GM21528 (cell line): ENCODE measurements around the gene ADGRV1.

ENCODE experiments used
- ATAC-seq: cut with Tn5 transposase; IDR thresholded peaks from one replicate; pipeline ENCODE4 v1.9.1; 2021; ENCODE audit warnings: mild to moderate bottlenecking, moderate library complexity; ENCODE audit not compliant: unreplicated experiment, low FRiP score

The ADGRV1 gene

GRCh38 chr5:91121347-91121993 lies 562.9 kb downstream of the ADGRV1 start:
- no peak for ATAC-seq

DNA sequence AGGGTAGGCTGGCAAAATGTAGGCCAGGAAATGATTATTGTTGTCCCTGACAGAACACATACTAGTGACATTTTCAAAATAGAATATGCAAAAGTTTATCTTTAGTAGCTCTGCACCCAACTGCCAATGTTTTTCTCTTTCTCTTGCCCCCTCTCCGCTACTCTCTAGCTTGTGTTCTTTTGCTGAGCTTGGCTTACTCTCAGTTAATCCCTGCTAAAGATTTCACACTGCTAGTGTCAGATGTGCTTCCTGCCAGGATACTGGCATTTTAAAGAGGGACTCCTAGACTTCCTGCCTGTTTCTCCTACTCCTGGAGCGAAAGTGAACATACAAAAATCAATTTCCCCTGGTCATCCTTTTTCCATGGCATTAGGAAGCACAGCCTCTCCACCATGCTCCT lies 564.1 kb downstream of the ADGRV1 start:
- no peak for ATAC-seq

GRCh38 chr5:91123291-91123690 lies 564.7 kb downstream of the ADGRV1 start:
- no peak for ATAC-seq

DNA sequence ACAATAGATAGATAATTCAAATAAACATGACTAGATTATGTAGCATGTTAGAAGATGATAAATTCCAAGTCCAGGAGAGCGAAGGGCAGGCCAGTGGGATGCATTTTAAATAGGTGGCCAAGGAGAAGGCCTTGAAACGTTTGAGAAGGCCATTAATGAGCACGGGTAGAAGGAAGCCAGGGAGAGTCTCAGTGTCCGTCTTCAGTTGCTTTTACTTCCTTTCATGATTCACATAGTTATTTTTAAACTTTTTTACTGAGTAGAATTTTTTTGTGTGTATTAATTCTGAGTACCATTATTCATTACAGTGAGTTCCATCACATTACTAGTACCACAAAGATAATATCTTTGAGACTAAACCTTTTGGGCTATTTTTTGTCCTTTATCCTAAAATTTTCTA lies 565.3 kb downstream of the ADGRV1 start:
- ATAC-seq, result no peak

DNA sequence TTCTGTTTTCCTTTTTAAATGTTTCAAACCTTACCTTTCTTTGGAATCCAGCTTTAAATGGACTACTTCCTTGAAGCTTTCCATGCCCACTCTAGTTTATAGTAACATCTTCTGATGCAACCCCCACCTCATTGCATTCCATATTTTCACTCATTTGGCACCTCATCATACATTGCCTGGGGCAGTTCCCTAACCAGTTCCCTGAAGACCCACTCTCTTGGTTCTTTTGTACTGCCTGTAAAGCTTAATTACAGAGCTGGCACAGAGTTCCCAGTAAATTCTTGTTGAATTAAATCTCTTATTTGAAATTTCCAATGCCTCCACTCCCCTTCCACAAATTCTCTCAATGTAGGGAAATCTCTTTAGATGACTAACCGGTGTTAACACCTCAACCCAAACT lies 567.3 kb downstream of the ADGRV1 start:
- ATAC-seq, result no peak

GRCh38 chr5:91126448-91126847 lies 567.9 kb downstream of the ADGRV1 start:
- no peak for ATAC-seq

DNA sequence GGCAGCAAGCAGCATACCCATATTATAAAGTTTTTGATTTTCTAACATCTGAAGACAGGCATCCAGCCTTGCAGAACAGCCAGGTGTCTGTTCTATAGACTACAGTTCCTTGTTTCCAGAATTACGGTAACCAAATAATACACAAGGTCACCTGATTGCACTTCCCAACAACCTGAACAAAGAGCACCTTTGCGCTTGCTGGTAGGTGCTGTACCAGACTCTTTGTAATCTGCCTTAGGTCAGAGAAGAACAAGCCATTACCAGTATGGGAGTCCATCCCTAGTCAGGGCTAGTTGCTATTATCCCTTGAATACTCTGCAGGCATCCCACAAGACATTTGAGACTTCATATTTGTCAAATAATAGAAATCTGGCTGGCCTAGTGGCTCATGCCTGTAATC lies 568.3 kb downstream of the ADGRV1 start:
- no peak for ATAC-seq

DNA sequence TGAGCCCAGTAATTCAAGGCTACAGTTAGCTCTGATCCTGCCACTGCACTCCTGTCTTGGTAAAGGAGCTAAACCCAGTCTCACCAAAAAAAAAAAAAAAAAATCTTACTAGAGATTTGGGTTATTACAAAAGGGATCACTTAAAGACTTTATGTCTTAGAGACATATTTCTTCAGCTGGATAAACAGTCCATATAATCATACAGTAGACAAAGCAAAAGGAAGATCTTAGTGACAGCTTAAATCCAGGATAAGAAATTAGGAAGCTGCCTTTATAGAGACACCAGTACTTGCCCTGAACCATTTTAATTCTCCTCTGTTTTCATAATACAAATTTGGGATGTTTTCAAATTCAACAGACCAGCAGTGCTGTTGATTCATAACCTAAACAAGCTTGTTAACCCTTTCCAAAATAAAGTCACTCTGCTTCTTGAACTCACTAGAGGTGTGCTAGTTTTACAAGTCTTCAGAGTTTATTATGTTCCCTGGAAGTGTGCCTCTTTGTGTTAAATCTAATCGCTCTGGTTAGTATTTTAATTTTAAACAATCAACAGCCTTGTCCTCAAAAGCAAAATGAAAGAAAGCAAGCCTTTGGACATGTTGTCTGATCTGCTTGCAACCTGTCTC lies 569.0 kb downstream of the ADGRV1 start:
- no peak for ATAC-seq

GRCh38 chr5:91128604-91129003 lies 570.0 kb downstream of the ADGRV1 start:
- ATAC-seq, result no peak

DNA sequence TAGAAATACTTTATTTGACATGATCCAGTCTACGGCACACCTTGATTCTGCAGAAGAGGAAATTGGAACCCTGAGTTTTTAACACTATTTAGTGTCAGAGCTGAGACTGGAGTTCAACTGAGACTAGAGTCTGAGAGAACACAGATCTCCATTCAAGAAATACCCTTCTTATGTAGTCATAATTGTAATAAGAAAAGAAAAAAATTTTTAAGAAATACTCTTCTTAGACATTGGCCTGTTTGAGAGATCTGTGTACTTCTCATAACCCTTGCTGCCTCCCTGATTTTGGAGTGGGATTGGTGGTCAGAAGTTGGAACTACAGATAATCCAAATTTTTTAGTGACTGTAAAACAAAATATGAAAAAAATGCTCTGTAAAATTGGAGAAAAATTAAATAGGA lies 571.2 kb downstream of the ADGRV1 start:
- ATAC-seq, result no peak

GRCh38 chr5:91130759-91131158 lies 572.2 kb downstream of the ADGRV1 start:
- ATAC-seq, result no peak

DNA sequence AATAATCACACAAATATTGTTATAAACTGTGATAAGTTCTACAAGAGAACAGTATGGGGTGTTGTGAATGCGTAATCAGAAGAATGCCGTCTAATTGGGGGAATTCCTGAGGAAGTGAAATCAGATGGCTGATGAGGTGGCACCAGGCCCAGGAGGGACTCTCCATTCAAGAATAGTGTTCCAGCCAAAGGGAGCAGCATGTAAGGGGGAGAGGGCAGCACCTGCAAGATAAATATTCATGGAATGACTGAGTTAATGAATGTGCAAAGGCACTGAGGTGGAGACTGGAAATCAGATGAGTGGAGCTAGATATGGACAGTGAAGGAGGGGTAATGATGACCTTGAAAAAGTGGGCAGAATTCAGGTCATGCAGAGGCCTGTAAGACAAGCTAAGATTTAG lies 574.0 kb downstream of the ADGRV1 start:
- ATAC-seq, result no peak

GRCh38 chr5:91133183-91133582 lies 574.6 kb downstream of the ADGRV1 start:
- ATAC-seq, result no peak

- ATAC-seq, result no peak
Observed at GRCh38 chr5:91135475-91136248, 577.1 kb downstream of the ADGRV1 start.

GRCh38 chr5:91136271-91136670 lies 577.7 kb downstream of the ADGRV1 start:
- no peak for ATAC-seq

DNA sequence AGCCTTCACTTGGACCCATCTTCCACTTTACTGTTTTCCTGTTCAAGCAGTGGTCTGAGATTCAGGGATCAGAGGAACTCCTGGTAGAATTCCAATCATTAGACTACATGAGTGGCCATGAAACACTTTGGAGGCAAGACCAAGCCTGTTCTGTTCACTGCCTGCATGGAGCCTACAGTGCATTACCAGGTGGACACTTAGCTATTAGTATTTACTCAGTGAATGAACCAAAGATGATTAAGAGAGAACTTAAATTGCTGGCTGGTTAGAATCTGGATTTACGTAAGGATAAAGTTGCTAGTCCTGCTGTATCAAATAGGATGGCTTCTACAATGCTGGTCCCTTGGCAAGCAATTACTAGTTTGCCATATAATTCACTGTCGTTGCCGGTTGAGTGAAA lies 579.0 kb downstream of the ADGRV1 start:
- ATAC-seq, result no peak

- ATAC-seq, result no peak
Observed at GRCh38 chr5:91139572-91140200, 581.1 kb downstream of the ADGRV1 start.

GRCh38 chr5:91140657-91141056 lies 582.1 kb downstream of the ADGRV1 start:
- ATAC-seq, result no peak

- ATAC-seq, result no peak
Observed at GRCh38 chr5:91141642-91142041, 583.0 kb downstream of the ADGRV1 start.

DNA sequence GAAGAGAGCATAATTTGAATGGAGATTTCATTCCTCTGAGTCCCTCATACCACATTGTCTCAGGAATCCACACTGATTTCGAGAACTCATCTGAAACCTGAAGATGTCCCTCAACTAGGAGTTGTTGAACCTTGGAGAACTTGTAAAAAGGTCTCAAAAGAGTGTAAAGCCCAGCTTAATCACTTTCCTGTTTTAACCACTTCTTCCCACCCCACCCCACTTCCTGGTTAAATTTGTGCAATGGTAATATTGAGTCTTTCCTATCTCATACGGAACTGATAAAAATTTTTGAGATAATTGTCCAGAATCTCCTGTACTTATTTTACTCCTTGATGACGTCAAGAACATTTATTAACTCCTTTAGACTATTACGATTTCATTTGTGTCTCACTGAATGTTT lies 583.8 kb downstream of the ADGRV1 start:
- ATAC-seq, result no peak

DNA sequence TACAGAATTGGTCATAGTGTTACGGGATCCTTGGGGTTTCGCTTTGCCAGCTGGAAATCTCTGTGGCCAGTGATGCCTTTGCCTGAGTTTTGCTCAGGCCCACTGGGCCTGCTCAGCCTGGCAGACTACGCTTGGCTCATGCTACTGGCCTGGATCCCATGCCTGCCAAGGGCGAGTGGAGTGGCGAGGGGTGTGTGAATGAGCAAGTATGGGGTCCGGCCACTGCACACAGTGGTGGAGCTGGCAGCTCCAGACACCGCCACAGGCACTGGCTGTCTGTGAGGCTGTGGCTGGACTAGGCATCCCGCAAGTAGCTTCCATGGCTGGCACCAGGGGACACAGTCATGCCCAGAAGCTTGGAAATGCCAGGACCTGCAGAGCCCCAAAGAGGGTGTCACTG lies 584.2 kb downstream of the ADGRV1 start:
- ATAC-seq, result no peak
